ENCODE measurements around the gene MYH7B.

Gene MYH7B

DNA sequence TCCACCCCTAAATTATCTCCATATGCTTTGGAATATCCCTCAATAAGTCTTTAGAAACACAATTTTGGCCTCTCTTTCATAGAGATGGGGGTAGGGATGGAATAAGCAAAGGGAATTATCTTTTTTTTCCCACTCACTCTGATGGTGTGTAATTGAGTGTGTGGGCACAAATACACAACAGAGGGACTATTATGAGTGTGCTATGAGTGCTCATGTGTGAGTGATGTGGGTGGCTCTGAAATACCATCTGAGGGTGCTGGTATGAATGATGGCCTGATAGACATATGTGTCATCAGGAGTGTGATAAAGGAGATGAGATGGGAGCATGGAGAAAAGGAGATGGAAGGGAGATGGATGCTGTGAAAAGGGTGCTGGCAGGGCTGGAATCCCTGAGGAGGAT lies 35.6 kb upstream of the MYH7B start:
- CTCF ChIA-PET = interaction anchor here (1.5 kb wide), 2 partner anchors 15 to 46 kb away, joined by 4 to 5 read pairs; no protein-coding TSS in a partner anchor
- POLR2A ChIA-PET = no interaction called here
- DNase-seq (ENCODE audit: extremely low spot score) = no peak
- TF ChIP-seq, protein P1, sequence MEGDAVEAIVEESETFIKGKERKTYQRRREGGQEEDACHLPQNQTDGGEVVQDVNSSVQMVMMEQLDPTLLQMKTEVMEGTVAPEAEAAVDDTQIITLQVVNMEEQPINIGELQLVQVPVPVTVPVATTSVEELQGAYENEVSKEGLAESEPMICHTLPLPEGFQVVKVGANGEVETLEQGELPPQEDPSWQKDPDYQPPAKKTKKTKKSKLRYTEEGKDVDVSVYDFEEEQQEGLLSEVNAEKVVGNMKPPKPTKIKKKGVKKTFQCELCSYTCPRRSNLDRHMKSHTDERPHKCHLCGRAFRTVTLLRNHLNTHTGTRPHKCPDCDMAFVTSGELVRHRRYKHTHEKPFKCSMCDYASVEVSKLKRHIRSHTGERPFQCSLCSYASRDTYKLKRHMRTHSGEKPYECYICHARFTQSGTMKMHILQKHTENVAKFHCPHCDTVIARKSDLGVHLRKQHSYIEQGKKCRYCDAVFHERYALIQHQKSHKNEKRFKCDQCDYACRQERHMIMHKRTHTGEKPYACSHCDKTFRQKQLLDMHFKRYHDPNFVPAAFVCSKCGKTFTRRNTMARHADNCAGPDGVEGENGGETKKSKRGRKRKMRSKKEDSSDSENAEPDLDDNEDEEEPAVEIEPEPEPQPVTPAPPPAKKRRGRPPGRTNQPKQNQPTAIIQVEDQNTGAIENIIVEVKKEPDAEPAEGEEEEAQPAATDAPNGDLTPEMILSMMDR (IDR thresholded peaks at IDR 0.05; ENCODE audit: control extremely low read depth, extremely low read depth, low read depth, missing control alignments) = no peak

DNA sequence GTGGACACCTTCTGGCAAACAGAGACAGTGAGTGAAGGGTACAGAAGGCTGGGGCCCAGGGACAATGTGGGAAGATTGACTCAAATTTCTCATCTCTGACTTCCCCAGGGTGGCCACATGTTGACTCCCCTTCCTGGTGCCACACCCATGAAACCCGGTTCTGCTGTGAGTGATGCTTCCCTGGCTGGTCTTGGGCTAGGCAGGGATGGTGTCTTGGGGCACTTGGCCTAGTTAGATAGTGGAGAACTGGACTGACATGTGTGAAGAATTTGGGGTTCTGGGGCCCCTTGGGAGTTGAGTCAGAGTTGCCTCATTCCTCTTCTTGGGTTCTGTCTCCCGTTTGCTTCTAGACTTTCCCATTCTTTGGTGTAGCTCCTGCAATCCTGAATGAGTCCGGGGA lies 34.2 kb upstream of the MYH7B start:
- CTCF ChIA-PET = no interaction called here

DNA sequence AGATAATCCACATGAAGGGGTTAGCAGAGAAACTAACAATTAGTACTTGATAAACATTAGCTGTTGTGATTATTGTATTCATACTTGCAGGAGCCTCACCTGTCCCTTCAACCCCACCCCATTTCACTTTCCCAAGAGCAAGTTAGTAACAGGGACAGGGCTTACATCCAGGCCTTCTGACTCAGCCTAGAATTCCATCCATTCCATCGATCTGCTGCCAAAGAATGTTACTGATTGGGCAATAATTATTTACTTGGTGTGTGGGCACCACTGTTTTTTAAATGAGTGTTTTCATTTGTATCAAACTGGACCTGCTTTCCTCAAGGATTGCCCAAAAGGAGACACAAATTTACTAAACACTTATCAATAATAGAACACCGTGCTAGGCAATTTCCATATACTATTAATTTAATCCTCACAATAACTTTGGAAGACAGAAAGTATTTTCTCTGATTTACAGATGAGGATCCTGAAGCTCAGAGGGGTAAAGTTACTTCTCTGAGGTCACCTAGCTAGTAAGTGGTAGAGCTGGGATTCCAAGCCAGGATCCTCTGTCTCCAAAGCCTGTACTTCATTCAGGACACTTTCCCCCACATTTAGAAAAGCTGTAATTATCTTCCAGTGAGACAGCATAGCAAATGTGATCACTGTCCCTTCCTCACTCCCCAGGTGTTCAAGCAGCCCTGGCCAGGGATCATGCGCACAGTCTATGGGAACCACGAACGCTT lies 32.9 kb upstream of the MYH7B start:
- ChIA-PET CTCF (interaction anchor here (1.4 kb wide), 2 partner anchors 9 to 17 kb away, joined by 3 to 4 read pairs; no protein-coding TSS in a partner anchor), POLR2A (no interaction called here)
- no peak for DNase-seq (ENCODE audit: extremely low spot score)

More for the DNA sequence above, 34.2 kb upstream of the MYH7B start:
- TF ChIP-seq, protein P1 (IDR thresholded peaks at IDR 0.05; ENCODE audit: control extremely low read depth, extremely low read depth, low read depth, missing control alignments) = no peak
- POLR2A ChIA-PET = no interaction called here
- DNase-seq (ENCODE audit: extremely low spot score) = no peak

DNA sequence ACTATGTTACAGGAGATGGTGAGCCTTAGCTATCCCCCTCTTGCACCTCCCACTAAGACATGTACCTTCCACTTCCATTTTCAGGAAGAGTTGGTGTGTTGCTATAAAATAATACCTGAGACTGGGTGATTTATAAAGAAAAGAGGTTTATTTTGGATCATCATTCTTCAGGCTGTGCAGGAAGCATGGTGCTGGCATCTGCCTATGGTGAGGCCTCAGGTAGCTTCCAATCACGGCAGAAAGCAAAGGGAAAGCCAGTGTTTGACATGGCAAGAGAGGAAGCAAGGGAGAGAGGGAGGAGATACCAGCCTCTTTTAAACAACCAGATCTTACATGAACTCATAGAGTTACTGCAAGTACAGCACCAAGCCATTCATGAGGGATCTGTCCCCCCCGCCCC lies 32.3 kb upstream of the MYH7B start:
- TF ChIP-seq, protein P1 (IDR thresholded peaks at IDR 0.05; ENCODE audit: control extremely low read depth, extremely low read depth, low read depth, missing control alignments) = no peak
- POLR2A ChIA-PET = no interaction called here
- CTCF ChIA-PET = interaction anchor here (1.4 kb wide), 2 partner anchors 10 to 18 kb away, joined by 3 to 4 read pairs; no protein-coding TSS in a partner anchor
- no peak for DNase-seq (ENCODE audit: extremely low spot score)

More for the DNA sequence above, 32.9 kb upstream of the MYH7B start:
- TF ChIP-seq, protein P1 (IDR thresholded peaks at IDR 0.05; ENCODE audit: control extremely low read depth, extremely low read depth, low read depth, missing control alignments) = no peak

DNA sequence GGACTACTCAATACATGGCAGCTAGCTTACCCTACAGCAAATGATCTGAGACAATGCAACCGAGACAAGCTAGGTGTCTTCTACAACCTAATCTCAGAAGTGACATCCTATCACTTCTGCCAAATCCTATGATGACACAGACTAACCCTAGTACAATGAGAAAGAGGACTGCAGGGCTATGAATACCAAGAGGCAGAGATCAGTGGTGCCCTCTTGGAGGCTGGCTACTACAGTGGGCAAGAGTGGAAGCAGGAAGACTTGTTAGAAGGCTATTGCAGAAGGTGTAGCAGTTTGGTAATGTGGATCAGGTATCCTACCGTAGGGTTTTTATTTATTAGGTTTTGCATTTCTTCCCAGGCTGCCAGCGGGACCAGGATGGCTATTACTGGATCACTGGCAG lies 30.3 kb upstream of the MYH7B start:
- CTCF ChIA-PET = no interaction called here
- POLR2A ChIA-PET = no interaction called here
- TF ChIP-seq, protein P1 (IDR thresholded peaks at IDR 0.05; ENCODE audit: control extremely low read depth, extremely low read depth, low read depth, missing control alignments) = no peak

DNA sequence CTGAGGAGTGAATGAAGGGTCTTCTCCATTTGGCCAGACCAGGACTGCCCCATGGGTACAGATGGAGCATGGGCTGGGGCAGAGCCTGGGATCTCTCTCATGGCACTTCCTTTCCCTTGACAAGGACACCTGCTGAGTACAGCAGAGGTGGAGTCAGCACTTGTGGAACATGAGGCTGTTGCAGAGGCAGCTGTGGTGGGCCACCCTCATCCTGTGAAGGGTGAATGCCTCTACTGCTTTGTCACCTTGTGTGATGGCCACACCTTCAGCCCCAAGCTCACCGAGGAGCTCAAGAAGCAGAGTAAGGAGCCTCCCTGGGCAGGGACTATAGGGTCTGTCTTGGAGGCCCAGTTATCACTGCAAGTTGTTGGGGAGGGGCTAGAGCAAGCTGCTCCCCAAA lies 29.7 kb upstream of the MYH7B start:
- DNase-seq (ENCODE audit: extremely low spot score) = no peak
- POLR2A ChIA-PET = no interaction called here
- CTCF ChIA-PET = no interaction called here
- TF ChIP-seq, protein P1 (IDR thresholded peaks at IDR 0.05; ENCODE audit: control extremely low read depth, extremely low read depth, low read depth, missing control alignments) = no peak

More for the DNA sequence above, 30.3 kb upstream of the MYH7B start:
- DNase-seq (ENCODE audit: extremely low spot score) = no peak
